ENCODE results near the gene ZC3H6.

The ZC3H6 gene

DNA sequence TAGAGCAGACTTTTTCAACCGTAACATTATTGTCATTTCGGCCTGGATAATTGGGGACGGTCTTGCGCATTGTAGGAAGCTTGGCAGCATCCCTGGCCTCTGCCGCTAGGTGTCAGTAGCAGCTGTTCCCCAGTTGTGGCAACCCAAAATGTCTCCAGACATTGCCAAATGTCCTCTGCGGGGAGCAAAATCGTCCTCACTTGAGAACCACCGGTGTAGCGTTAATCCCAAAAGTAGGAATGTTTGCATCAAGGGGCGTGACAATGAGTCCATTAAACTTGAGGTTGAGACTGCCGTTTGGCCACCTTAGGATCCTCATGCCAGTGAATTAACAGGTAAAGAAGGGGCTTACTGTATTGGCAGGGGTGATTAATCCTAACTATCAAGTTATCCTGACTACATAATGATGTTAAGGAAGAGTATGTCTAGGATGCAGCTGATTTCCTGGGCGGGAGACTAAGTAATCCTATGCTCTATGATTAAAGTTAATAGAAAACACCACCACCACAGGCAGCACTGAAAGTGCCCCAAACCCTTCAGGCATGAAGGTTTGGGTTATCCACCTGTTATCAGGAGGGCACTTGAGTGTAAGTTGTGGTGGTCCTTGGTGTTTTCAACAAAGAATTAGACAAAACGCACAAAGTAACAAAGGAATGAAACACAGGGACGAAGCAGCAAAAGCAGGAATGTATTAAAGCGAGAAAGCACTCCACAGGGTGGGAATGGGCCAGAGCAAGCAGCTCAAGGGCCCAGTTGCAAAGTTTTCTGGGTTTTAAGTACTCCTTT is 15.7 kb upstream of the ZC3H6 start:
- Histone ChIP-seq H3K4me1 (ENCODE audit: control insufficient read depth, insufficient read depth, low read length) (no peaks in the 10 kb centered on the region), H3K36me3 (ENCODE audit: control insufficient read depth in 2 of 2, insufficient read depth in 1 of 2, low read length in 2 of 2) (no peaks in the 10 kb centered on the region), H3K27ac (ENCODE audit: extremely low read depth, low read depth, low read length) (no peak overlapping the region), H3K4me3 (ENCODE audit: low read depth, low read length) (no peak overlapping the region; the same call in 1 of the 2 replicates), H3K9me3 (ENCODE audit: control insufficient read depth, insufficient read depth, low read depth, low read length) (no peaks in the 10 kb centered on the region; the same call in 1 of the 2 replicates)
- POLR2A ChIA-PET: no interaction called here
- CTCF ChIA-PET: interaction anchor here (0.5 to 2.2 kb wide), 22 partner anchors 9 to 425 kb away, joined by 3 to 6 read pairs (median 3); no protein-coding TSS in a partner anchor
- 0 out of 2 replicates have a peak, but pooled peaks have one; percentile 21 for TF ChIP-seq SCRT2 (tag by site-specific recombination; IDR thresholded peaks at IDR 0.05)
- TF ChIP-seq CTCF (tag by site-specific recombination; IDR thresholded peaks at IDR 0.05): peak; percentile 89
- 0 out of 2 replicates have a peak, but pooled peaks have one; percentile 5 for TF ChIP-seq GLIS1 (tag by site-specific recombination; IDR thresholded peaks at IDR 0.05)
- TF ChIP-seq, protein P1, sequence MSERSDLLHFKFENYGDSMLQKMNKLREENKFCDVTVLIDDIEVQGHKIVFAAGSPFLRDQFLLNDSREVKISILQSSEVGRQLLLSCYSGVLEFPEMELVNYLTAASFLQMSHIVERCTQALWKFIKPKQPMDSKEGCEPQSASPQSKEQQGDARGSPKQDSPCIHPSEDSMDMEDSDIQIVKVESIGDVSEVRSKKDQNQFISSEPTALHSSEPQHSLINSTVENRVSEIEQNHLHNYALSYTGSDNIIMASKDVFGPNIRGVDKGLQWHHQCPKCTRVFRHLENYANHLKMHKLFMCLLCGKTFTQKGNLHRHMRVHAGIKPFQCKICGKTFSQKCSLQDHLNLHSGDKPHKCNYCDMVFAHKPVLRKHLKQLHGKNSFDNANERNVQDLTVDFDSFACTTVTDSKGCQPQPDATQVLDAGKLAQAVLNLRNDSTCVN (tag by site-specific recombination; optimal IDR thresholded peaks at IDR 0.05): peak; percentile 19
- no peak for TF ChIP-seq ZSCAN5A (tag by site-specific recombination; IDR thresholded peaks at IDR 0.05)
- peak; percentile 37; the same call in 1 of the 2 replicates for TF ChIP-seq ZNF324 (tag by site-specific recombination; IDR thresholded peaks at IDR 0.05)
- TF ChIP-seq ZNF335 (tag by site-specific recombination; conservative IDR thresholded peaks at IDR 0.05): peak; percentile 41
- TF ChIP-seq, protein P2, sequence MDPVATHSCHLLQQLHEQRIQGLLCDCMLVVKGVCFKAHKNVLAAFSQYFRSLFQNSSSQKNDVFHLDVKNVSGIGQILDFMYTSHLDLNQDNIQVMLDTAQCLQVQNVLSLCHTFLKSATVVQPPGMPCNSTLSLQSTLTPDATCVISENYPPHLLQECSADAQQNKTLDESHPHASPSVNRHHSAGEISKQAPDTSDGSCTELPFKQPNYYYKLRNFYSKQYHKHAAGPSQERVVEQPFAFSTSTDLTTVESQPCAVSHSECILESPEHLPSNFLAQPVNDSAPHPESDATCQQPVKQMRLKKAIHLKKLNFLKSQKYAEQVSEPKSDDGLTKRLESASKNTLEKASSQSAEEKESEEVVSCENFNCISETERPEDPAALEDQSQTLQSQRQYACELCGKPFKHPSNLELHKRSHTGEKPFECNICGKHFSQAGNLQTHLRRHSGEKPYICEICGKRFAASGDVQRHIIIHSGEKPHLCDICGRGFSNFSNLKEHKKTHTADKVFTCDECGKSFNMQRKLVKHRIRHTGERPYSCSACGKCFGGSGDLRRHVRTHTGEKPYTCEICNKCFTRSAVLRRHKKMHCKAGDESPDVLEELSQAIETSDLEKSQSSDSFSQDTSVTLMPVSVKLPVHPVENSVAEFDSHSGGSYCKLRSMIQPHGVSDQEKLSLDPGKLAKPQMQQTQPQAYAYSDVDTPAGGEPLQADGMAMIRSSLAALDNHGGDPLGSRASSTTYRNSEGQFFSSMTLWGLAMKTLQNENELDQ (tag by site-specific recombination; IDR thresholded peaks at IDR 0.05; ENCODE audit: low read depth): no peak
- TF ChIP-seq MZF1 (tag by site-specific recombination; IDR thresholded peaks at IDR 0.05; ENCODE audit: borderline replicate concordance): peak; percentile 26; the same call in 1 of the 2 replicates
- TF ChIP-seq, protein P3, sequence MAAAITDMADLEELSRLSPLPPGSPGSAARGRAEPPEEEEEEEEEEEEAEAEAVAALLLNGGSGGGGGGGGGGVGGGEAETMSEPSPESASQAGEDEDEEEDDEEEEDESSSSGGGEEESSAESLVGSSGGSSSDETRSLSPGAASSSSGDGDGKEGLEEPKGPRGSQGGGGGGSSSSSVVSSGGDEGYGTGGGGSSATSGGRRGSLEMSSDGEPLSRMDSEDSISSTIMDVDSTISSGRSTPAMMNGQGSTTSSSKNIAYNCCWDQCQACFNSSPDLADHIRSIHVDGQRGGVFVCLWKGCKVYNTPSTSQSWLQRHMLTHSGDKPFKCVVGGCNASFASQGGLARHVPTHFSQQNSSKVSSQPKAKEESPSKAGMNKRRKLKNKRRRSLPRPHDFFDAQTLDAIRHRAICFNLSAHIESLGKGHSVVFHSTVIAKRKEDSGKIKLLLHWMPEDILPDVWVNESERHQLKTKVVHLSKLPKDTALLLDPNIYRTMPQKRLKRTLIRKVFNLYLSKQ (tag by site-specific recombination; IDR thresholded peaks at IDR 0.05; ENCODE audit: borderline replicate concordance): no peak
- no peak for TF ChIP-seq ZSCAN30 (tag by site-specific recombination; IDR thresholded peaks at IDR 0.05)
- TF ChIP-seq ZFP69B (tag by site-specific recombination; IDR thresholded peaks at IDR 0.05): no peak
- no peak for TF ChIP-seq ZNF629 (tag by site-specific recombination; IDR thresholded peaks at IDR 0.05)
- TF ChIP-seq ZNF350 (tag by site-specific recombination; IDR thresholded peaks at IDR 0.05): no peak
- 0 out of 2 replicates have a peak, but pooled peaks have one; percentile 49 for TF ChIP-seq TRIM28 (IDR thresholded peaks at IDR 0.05; ENCODE audit: borderline replicate concordance, low read length)
- peak; percentile 68 for TF ChIP-seq ZBTB17 (tag by site-specific recombination; IDR thresholded peaks at IDR 0.05)
- TF ChIP-seq, protein P4, sequence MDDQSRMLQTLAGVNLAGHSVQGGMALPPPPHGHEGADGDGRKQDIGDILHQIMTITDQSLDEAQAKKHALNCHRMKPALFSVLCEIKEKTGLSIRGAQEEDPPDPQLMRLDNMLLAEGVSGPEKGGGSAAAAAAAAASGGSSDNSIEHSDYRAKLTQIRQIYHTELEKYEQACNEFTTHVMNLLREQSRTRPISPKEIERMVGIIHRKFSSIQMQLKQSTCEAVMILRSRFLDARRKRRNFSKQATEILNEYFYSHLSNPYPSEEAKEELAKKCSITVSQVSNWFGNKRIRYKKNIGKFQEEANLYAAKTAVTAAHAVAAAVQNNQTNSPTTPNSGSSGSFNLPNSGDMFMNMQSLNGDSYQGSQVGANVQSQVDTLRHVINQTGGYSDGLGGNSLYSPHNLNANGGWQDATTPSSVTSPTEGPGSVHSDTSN (CRISPR knock-in tag; IDR thresholded peaks at IDR 0.05): no peak
- 0 out of 2 replicates have a peak, but pooled peaks have one; percentile 20 for TF ChIP-seq YY2 (tag by site-specific recombination; IDR thresholded peaks at IDR 0.05)
- peak; percentile 28; the same call in 1 of the 2 replicates for TF ChIP-seq ZNF660 (tag by site-specific recombination; IDR thresholded peaks at IDR 0.05)
- TF ChIP-seq YY1 (tag by site-specific recombination; IDR thresholded peaks at IDR 0.05): 0 out of 2 replicates have a peak, but pooled peaks have one; percentile 45
- TF ChIP-seq ZNF654 (tag by site-specific recombination; IDR thresholded peaks at IDR 0.05; ENCODE audit: low read depth): peak; percentile 79
- no peak for TF ChIP-seq ZNF600 (tag by site-specific recombination; IDR thresholded peaks at IDR 0.05)

Data from HEK293 (cell line).